GM20000 (cell line): ENCODE results near the gene ECM1.

Source experiments
- DNase-seq: peaks from one replicate; pipeline ENCODE4 v3.0.0; 2012; ENCODE audit warnings: low spot score
- CTCF ChIP-seq: IDR thresholded peaks from 2 replicates; pipeline ENCODE4 v1.5.1; 2012; ENCODE audit warnings: mild to moderate bottlenecking, control low read depth; ENCODE audit errors: extremely low read depth, missing control alignments

Gene ECM1

GRCh38 chr1:150476754-150477153 is 31.2 kb upstream of the ECM1 start:
- no peak for TF ChIP-seq CTCF
- DNase-seq: no peak

- no peak for TF ChIP-seq CTCF
- no peak for DNase-seq
These were observed 30.6 kb upstream of the ECM1 start for GRCh38 chr1:150477320-150477719.

- no peak for DNase-seq
These were observed 30.2 kb upstream of the ECM1 start for GRCh38 chr1:150477733-150478132.

GRCh38 chr1:150479370-150479769 is 28.5 kb upstream of the ECM1 start:
- TF ChIP-seq CTCF: no peak
- DNase-seq: no peak

More at GRCh38 chr1:150477733-150478132, 30.2 kb upstream of the ECM1 start:
- no peak for TF ChIP-seq CTCF

GRCh38 chr1:150479927-150480352 is 28.0 kb upstream of the ECM1 start:
- no peak for DNase-seq

GRCh38 chr1:150484431-150484830 is 23.5 kb upstream of the ECM1 start:
- TF ChIP-seq CTCF: no peak
- DNase-seq: no peak

More at GRCh38 chr1:150479927-150480352, 28.0 kb upstream of the ECM1 start:
- TF ChIP-seq CTCF: no peak

GRCh38 chr1:150484861-150485260 is 23.0 kb upstream of the ECM1 start:
- no peak for DNase-seq
- TF ChIP-seq CTCF: no peak
